Kasumi-1 (cell line): ENCODE data around the gene KMT2C.

Experiments used
- DNase-seq, 2 experiments: peaks; one replicate each; lab custom pipeline; 2025; lab: John Stamatoyannopoulos, UW

The KMT2C gene

GRCh38 chr7:152107945-152108344 is 327.9 kb downstream of the KMT2C start:
- no peak for DNase-seq

GRCh38 chr7:152106990-152107389 is 328.8 kb downstream of the KMT2C start:
- no peak for DNase-seq

GRCh38 chr7:152105205-152105604 is 330.6 kb downstream of the KMT2C start:
- DNase-seq: no peak

GRCh38 chr7:152103691-152104090 is 332.1 kb downstream of the KMT2C start:
- DNase-seq: no peak

- DNase-seq: no peak
These were observed 332.7 kb downstream of the KMT2C start for GRCh38 chr7:152103066-152103465.

GRCh38 chr7:152097330-152097729 is 338.5 kb downstream of the KMT2C start:
- no peak for DNase-seq

GRCh38 chr7:152095771-152096170 is 340.0 kb downstream of the KMT2C start:
- DNase-seq: no peak

- DNase-seq: no peak
These were observed 342.1 kb downstream of the KMT2C start for GRCh38 chr7:152093717-152094116.

- peak in 1 of 2 experiments; percentile 21 for DNase-seq
These were observed 345.1 kb downstream of the KMT2C start for GRCh38 chr7:152090747-152091146.

- no peak for DNase-seq
These were observed 346.6 kb downstream of the KMT2C start for GRCh38 chr7:152089183-152089582.

GRCh38 chr7:152086513-152086912 is 349.3 kb downstream of the KMT2C start:
- no peak for DNase-seq

- no peak for DNase-seq
These were observed 350.7 kb downstream of the KMT2C start for GRCh38 chr7:152085131-152085530.
